Esophagus muscularis mucosa (tissue), 4 donors: ENCODE data around the gene TLL2.

ENCODE experiments used
- CTCF ChIP-seq, 3 experiments: fragments of 200-600 bp in 2 of 3; fragments of 450-650 bp in 1 of 3; sonication (generic) in 2 of 3; IDR thresholded peaks; one replicate each; pipeline ENCODE4 v1.5.1; 2017 to 2019; ENCODE audit warnings: antibody characterized with exemption in 3 of 3, mild to moderate bottlenecking in 2 of 3, moderate library complexity in 1 of 3
- EP300 ChIP-seq: sonication (generic); formaldehyde crosslinking; IDR thresholded peaks from one replicate; pipeline ENCODE4 v1.6.1; 2017; ENCODE audit warnings: antibody characterized with exemption
- POLR2A ChIP-seq: fragments of 450-650 bp; IDR thresholded peaks from one replicate; pipeline ENCODE4 v1.6.1; 2017; ENCODE audit warnings: antibody characterized with exemption, moderate library complexity, mild to moderate bottlenecking, low read depth
- POLR2AphosphoS5 ChIP-seq, 2 donors: sonication (generic); formaldehyde crosslinking; IDR thresholded peaks; one replicate each; pipeline ENCODE4 v1.6.1; 2017; ENCODE audit warnings: antibody characterized with exemption in 2 of 2

- TF ChIP-seq POLR2AphosphoS5 (IDR thresholded peaks at IDR 0.05), result no peak
- TF ChIP-seq CTCF (IDR thresholded peaks at IDR 0.05), result no peak
- TF ChIP-seq EP300, result no peak
- TF ChIP-seq POLR2A, result no peak
Observed at GRCh38 chr10:96456296-96456840, 57.4 kb downstream of the TLL2 start.
